HT1080 (cell line): ENCODE measurements around the gene EGFL8. TPM values are rescaled to one million over a fixed set of nuclear protein-coding genes. Genes with fewer than 3 reads are reported as not detected.
A peak's percentile ranks its signal among the peaks of the same experiment; 100 is the strongest.

Source experiments
- DNase-seq: peaks from one replicate; pipeline ENCODE4 v3.0.0-alpha.2; 2015; ENCODE audit warnings: low read depth
- total RNA-seq: library from RNA; depleted of rRNA; stranded (reverse); fragments of >200 nt; shearing (Covaris generic); gene quantifications from 2 replicates; pipeline ENCODE4 v1.2.3, GENCODE V29; 2014

Gene EGFL8
- total RNA-seq, 1 experiment from 2014 or later: 1.4 TPM

- no peak for DNase-seq
Observed at GRCh38 chr6:32167154-32167760, 2.9 kb downstream of the EGFL8 start.

DNA sequence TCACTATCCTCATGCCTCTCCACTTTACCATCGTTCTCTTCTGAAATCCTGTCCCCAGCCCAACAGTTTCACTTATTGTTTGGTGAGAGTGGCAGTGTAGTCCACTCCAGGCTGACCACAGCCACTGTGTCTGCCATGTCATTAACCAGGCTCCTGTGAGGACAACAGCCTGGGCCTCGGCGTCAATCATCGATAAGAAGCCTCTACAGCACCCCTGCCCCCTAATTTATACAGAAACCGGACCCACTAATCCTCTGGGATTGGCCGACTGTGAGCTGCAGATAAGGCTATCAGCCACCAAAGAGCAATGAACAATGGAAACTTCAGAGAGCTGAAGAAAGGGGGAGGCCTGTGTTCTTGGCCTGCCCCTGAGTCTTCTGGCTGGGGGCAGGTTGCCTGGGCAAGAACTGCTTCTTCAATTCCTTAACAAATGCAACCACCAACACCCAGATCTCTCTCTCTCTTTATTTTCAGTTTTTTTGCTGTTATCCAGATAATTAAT is 3.4 kb downstream of the EGFL8 start:
- no peak for DNase-seq

DNA sequence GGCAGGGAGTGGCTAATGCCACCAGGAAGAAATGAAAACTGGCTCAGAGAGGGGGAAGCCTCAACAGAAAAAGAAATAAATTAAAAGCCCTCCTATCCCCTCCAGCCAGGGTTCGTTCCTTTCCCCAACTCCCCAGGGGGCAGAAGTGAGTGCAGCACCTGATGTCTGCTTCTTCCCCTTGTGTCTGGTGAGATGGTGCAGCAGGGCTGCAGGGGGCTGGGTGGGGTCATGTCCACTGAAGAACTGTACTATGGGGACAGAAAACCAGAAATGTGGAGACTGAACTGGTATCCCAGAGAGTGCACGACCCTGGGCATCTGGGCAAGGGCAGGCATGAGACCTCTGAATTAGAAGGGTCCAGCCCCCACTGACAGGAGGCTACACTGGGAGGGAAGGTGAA is 4.0 kb downstream of the EGFL8 start:
- DNase-seq: no peak

- no peak for DNase-seq
Observed at GRCh38 chr6:32168807-32169591, 4.6 kb downstream of the EGFL8 start.

GRCh38 chr6:32170294-32170693 is 5.9 kb downstream of the EGFL8 start:
- no peak for DNase-seq

DNA sequence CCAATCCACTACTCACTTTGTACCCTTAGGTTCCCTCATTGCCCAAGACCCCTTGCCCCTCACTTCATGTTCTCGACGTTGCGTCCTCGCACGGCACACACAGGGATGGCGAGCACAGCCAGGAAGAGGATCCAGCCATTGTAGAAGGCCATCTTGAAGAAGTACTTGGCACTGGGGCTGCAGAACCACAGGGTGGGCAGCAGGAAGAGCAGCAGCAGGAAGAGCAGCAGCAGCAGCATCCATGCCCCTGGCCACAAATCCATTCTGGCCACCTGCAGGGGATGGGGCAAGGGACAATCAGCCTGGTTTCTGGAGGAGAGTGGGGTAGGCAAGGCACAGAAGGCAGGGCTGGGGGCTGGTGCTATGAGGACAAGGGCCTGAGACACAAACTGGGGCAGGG is 6.8 kb downstream of the EGFL8 start:
- no peak for DNase-seq

- DNase-seq: no peak
Observed at GRCh38 chr6:32173051-32173727, 8.8 kb downstream of the EGFL8 start.

DNA sequence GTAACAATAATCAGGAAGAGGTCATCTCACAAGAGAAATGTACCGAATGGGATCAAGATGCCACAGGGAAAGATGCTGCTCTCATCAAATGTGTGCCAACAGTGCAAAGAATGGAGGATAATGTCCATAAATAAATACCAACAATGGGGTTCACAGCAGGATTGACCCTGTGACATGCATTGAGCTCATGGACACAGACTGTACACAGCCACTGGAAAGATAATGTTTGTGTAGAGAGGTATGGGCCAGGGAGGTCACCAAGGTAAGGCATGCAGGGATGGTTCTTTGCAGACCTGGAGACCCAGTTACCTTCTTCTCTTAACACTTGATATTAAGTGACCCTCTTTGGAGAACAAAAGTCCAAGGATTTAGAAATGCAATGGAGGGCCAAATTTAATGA is 10.0 kb downstream of the EGFL8 start:
- no peak for DNase-seq

DNA sequence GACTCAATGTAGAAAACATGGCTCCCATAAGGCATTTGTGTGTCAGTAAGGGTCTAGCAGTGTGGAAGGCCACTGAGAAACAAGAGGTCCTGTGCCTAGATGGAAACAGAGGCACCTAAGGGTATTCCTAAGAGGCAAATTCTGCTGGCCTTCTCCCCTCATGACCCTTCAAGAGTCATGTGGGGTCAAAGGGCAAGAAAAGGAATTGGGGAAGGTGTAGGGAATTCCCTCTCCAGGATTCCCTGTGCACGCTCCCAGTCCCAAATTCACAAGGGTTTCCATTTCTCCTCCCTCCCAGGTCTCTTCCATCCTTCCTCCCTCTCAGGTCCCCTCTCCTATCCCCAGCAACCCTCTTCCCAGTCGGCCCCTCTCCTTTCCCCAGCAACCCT is 10.9 kb downstream of the EGFL8 start:
- no peak for DNase-seq

DNA sequence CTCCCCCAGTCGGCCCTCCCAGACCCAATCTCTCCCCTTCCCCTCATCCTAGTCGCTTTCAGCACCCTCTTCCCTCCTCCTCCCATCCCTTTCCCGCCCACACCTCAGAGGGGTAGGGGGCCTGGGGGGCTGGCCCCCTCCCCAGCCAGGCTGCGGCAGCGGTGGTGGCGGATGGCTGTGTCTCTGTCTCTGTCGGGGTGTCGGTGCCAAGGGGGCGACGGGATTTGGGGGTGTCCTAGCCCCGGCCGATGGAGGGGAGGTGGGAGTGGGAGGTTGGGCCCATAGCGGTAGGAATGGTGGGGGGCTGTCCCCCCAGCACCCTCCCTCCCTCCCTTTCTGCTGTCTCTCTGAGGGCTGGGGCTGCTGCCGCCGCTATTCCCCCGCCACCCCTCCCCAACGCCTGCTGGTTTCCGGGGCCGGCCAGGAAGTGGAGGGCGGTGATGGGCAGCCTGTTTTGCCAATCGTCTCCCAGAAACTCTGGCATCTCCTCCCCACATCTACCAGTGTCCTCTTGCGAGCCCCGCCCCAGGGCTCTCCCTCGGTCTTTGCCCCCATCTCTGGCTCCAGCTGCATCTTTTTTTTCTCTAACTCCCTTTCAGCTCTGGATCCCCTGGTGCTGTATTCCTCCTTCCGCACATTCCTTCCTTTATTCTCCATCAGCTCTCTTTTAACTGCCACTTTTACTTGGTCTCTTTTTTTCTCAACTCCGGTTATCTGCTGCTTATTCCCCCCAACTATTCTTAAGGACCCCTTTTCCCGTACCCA is 11.5 kb downstream of the EGFL8 start, which contains the start of gene AGPAT1:
Gene AGPAT1, minus strand, starts transcription at position 374 of the 765 bp plus-strand sequence. CDS start 4,588 bp downstream, outside the sequence.
- DNase-seq: peak; percentile 97

DNA sequence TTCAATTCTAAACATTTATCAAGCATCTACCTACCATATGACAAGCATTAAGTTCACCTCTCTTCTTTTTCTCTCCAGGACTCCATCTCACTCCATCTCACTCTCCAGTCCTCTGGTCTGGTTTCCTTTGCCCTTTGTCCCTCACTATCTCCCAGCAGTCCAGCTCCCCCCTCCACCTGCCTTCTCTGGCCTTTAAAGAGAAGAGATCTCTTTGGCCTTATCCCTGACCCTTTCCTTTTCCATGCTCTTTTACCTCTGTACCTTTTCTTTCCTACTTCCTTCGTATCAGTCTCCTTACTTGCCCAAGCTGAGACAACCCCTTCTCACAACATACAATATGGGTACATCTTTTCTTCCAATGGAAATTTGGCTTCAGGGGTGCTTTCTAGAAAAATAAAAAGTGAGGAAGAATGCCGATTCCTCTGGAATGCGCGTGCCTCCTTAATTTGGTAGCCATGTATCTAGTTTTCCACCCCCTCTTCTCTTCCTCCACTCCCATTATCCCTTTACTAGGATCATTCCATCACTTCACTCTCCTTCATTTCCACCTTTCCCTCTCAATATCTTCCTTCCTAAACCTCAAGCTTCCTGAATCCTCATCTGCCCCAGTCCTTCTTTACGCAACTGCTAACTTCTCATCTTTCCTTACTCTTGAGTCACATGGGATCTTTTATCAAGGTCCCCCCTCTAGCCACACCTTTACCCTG is 12.2 kb downstream of the EGFL8 start:
- peak; percentile 69 for DNase-seq

- peak; percentile 71 for DNase-seq
Observed at GRCh38 chr6:32177183-32177787, 12.9 kb downstream of the EGFL8 start.

DNA sequence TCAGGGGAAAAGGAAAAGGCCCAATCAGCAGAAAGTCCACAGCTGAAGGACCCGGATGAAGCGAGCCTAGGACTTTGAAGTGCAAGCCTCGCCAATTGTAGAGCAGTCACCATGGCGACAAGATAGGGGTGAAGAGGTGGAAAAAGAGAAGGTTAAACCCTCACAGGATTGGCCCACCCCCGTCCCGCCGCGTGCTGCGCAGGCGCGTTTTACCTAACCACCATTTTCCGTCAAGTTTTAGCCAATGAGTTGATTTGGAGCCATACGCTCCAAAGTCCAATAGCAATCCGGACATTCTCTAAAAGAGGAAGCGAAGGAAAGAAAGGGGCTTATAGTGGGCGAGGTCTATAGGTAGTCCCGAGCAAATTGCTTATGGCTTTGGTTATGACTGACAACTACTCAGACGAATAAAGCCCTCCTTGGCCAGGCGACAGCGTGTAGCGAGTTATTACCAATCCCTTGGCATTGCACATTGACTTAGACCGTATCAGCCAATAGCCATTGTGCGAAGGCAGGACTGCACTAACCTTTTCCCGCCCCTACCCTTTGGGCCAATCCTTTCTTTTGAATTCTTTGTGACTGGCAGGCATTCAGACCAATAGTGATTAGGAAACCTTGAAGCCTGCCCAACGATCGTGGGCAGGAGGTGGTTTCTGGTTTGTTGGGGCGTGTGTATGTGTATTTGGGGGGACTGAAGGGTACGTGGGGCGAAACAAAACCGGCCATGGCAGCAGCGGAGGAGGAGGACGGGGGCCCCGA is 13.6 kb downstream of the EGFL8 start, which contains the start of gene RNF5:
Gene RNF5, plus strand, starts transcription at position 618 of the 759 bp plus-strand sequence. Its CDS starts 107 bp downstream, at position 725.
- DNase-seq: peak; percentile 100

GRCh38 chr6:32178547-32179440 is 14.4 kb downstream of the EGFL8 start:
- DNase-seq: no peak

DNA sequence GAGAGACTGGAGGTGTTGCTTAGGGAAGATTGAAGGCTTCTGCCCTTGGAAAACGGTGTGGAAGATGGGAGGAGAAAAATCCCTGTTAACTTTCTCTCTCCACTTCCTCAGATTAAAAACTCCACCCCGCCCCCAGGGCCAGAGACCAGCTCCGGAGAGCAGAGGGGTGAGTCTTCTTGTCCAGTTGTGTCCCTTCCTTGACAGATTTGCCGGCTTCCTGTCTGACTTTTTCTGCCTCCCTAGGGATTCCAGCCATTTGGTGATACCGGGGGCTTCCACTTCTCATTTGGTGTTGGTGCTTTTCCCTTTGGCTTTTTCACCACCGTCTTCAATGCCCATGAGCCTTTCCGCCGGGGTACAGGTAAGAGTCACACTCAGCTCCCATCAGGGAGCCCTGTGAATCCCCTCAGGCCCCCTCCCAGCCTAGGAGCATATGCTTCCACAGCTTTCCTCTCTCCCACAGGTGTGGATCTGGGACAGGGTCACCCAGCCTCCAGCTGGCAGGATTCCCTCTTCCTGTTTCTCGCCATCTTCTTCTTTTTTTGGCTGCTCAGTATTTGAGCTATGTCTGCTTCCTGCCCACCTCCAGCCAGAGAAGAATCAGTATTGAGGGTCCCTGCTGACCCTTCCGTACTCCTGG is 15.5 kb downstream of the EGFL8 start:
- no peak for DNase-seq

DNA sequence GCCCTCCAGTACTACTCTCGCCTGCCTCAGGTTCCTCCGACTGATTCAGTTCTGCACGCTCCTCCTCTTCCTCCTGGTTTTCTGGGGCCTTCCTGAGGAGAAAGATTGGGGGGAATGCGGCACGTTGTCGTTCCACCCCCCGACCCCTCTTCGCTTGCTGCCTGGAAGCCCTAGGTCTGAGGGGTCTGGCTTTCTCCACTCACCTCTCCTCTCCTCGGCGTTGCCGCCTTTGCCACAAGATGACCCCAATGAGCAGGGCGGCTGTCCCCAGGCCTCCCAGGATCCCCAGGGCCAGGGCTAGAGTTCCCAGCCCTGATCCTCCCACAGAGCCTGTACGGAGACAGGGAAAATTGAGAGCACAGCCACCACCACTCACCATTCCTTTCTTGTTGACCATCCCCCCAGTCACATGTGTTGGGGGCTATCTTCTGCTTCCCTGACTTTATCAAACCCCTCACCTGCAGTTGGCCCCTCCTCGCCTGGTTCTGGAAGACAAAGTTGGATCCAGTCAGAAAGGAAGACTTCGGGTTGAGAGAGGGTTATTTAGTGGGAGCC is 16.8 kb downstream of the EGFL8 start:
- DNase-seq: no peak

GRCh38 chr6:32181915-32182529 is 17.6 kb downstream of the EGFL8 start:
- no peak for DNase-seq
